Endodermal cell (in vitro differentiated cells): ENCODE data around the gene SNTB2. TPM values are rescaled to one million over a fixed set of nuclear protein-coding genes. Genes with fewer than 3 reads are reported as not detected.

Experiments used
- DNase-seq: peaks from one replicate; pipeline ENCODE4 v3.0.0-alpha.2; 2017
- H3K27ac ChIP-seq: 2 replicates; pipeline ENCODE4 v1.5.1; 2013; ENCODE audit warnings: mild to moderate bottlenecking, low read depth, low read length, moderate library complexity
- H3K27me3 ChIP-seq: 2 replicates; pipeline ENCODE4 v1.6.1; 2013; ENCODE audit warnings: mild to moderate bottlenecking, low read length, moderate library complexity; ENCODE audit not compliant: insufficient read depth, control insufficient read depth, poor library complexity, severe bottlenecking
- H3K36me3 ChIP-seq: 2 replicates; pipeline ENCODE4 v1.7.0; 2013; ENCODE audit warnings: mild to moderate bottlenecking, low read length, moderate library complexity; ENCODE audit not compliant: control insufficient read depth, insufficient read depth
- H3K4me1 ChIP-seq: one replicate; pipeline ENCODE4 v1.7.0; 2013; ENCODE audit warnings: low read length; ENCODE audit not compliant: control insufficient read depth, insufficient read depth
- H3K4me3 ChIP-seq: 2 replicates; pipeline ENCODE4 v1.5.1; 2013; ENCODE audit warnings: mild to moderate bottlenecking, low read length, moderate library complexity
- H3K9ac ChIP-seq: 2 replicates; pipeline ENCODE4 v1.6.1; 2013; ENCODE audit warnings: mild to moderate bottlenecking, low read length, moderate library complexity; ENCODE audit not compliant: poor library complexity, severe bottlenecking; ENCODE audit errors: extremely low read depth
- H3K9me3 ChIP-seq: 2 replicates; pipeline ENCODE4 v1.6.1; 2013; ENCODE audit warnings: mild to moderate bottlenecking, low read length, moderate library complexity; ENCODE audit not compliant: control insufficient read depth
- H3K27ac Mint-ChIP-seq: 2 replicates; pipeline ENCODE4 v1.8.0; 2020; ENCODE audit warnings: mixed read lengths
- H3K27me3 Mint-ChIP-seq: 2 replicates; pipeline ENCODE4 v1.8.0; 2021; ENCODE audit warnings: mild to moderate bottlenecking, mixed read lengths; ENCODE audit not compliant: insufficient read depth
- H3K36me3 Mint-ChIP-seq: 2 replicates; pipeline ENCODE4 v1.8.0; 2020; ENCODE audit warnings: low read depth, mixed read lengths
- H3K4me1 Mint-ChIP-seq: 2 replicates; pipeline ENCODE4 v1.8.0; 2020; ENCODE audit warnings: mixed read lengths
- H3K4me3 Mint-ChIP-seq: 2 replicates; pipeline ENCODE4 v1.8.0; 2020; ENCODE audit warnings: mild to moderate bottlenecking, moderate library complexity, mixed read lengths
- H3K9me3 Mint-ChIP-seq: 2 replicates; pipeline ENCODE4 v1.8.0; 2020; ENCODE audit warnings: mild to moderate bottlenecking, mixed read lengths
- WGBS, 2 experiments: methylation state at CpG; one replicate each; pipeline versions ENCODE4 v1.1.5 to v1.1.7; 2013; ENCODE audit warnings: missing lambda C conversion rate in 2 of 2, mixed read lengths in 1 of 2; ENCODE audit not compliant: insufficient coverage in 1 of 2, insufficient read length in 1 of 2; 5-methylcytosine and 5-hydroxymethylcytosine counted together
- total RNA-seq, 2 donors: library from RNA; stranded (reverse); fragmentation: NEBNext Ultra II Directional in 1 of 2; extraction: Animal tissue kit (Norgen Biotek cat#: 25700) in 1 of 2; gene quantifications; 2 replicates in 1 of 2; 3 replicates in 1 of 2; pipeline ENCODE4 v1.2.1, GENCODE V29; 2021
- TF ChIP-seq, protein P1 (sequence below): fragments of 200-600 bp; sonication (generic); conservative IDR thresholded peaks from 2 replicates; pipeline ENCODE4 v1.5.0; 2021; ENCODE audit warnings: antibody characterized with exemption, mild to moderate bottlenecking

The SNTB2 gene
- total RNA-seq, 2 donors from 2014 or later: 15.4 to 24.1 TPM

DNA sequence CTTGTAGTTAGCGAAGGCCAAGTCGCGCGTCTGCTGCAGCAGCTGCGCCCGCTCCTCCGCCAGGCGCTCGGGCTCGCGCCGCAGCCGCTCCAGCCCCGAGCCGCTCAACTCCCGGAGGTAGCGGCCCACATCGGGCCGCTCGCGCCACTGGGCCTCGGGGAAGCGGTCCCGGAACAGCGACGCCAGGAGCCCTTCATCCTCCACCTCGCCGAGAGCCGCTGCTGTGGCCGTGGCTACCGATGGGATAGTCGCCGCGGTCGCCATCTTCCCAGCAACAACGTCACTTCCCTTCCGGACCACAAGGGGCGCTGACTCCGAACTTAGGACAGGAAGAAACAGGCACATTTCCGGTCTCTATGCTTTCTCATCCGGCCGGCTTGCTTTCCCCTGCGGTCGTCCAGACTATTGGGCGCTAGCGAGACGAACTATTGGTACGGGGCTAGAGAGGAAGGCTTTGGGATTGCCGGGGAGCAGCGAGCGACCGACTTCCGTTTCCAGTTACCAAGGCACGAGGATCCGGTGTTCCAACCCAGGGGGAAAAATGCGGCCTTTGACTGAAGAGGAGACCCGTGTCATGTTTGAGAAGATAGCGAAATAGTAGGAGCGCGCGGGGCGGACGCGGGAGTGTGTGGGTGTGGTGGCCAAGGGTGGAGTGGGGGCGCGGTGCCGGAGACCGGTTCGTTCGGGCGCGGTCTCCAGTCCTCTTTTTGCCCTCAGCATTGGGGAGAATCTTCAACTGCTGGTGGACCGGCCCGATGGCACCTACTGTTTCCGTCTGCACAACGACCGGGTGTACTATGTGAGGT is 152.5 kb downstream of the SNTB2 start, which contains the start of the genes COG8 and NIP7:
Gene COG8 (minus strand): TSS at position 276 of the 806 bp plus-strand sequence. CDS start 12 bp downstream, at position 264.
Gene NIP7 (plus strand): TSS at position 484 of the 806 bp plus-strand sequence. CDS start 58 bp downstream, at position 542.
- Histone ChIP-seq H3K9me3 (no peaks in the 10 kb centered on the region), H3K9ac (peak within 1 kb of the TSS; percentile 66), H3K4me1 (peaks cover 3% of the 10 kb centered on the region), H3K36me3 (peaks cover 60% of the 10 kb centered on the region), H3K27ac (peak within 1 kb of the TSS; percentile 74), H3K27me3 (no peaks in the 10 kb centered on the region), H3K4me3 (peak within 1 kb of the TSS; percentile 96)
- WGBS, 2 experiments: 0% methylated on average over 28 to 77 of the region's 77 CpGs
- Mint-ChIP-seq H3K27me3 (no peaks in the 10 kb centered on the region), H3K4me3 (peak within 1 kb of the TSS; percentile 99), H3K9me3 (no peaks in the 10 kb centered on the region), H3K36me3 (peaks cover 55% of the 10 kb centered on the region), H3K27ac (peak within 1 kb of the TSS; percentile 97), H3K4me1 (peaks cover 14% of the 10 kb centered on the region)
- TF ChIP-seq, protein P1, sequence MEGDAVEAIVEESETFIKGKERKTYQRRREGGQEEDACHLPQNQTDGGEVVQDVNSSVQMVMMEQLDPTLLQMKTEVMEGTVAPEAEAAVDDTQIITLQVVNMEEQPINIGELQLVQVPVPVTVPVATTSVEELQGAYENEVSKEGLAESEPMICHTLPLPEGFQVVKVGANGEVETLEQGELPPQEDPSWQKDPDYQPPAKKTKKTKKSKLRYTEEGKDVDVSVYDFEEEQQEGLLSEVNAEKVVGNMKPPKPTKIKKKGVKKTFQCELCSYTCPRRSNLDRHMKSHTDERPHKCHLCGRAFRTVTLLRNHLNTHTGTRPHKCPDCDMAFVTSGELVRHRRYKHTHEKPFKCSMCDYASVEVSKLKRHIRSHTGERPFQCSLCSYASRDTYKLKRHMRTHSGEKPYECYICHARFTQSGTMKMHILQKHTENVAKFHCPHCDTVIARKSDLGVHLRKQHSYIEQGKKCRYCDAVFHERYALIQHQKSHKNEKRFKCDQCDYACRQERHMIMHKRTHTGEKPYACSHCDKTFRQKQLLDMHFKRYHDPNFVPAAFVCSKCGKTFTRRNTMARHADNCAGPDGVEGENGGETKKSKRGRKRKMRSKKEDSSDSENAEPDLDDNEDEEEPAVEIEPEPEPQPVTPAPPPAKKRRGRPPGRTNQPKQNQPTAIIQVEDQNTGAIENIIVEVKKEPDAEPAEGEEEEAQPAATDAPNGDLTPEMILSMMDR: peak; percentile 90
- DNase-seq: peak; percentile 99

DNA sequence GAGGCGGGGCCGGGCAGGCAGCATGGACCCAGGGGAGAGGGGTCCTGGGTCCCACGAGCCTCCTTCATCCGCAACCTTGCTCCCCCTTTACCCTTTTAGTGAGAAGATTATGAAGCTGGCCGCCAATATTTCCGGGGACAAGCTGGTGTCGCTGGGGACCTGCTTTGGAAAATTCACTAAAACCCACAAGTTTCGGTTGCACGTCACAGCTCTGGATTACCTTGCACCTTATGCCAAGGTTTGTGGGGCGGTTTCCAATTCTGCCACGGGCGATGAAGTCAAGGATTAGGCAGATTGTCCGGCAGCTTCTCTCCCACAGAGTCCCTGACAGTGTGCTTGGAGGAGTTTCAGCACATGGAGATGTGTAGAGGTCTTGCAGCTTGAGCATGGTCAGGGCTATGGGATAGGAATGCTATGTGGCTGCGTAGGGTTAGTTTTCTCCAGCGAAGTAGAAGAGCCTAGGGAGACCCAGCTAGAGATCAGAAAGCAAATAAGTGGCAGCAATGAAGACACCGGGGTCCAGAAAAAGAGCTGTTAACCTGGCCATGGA is 153.2 kb downstream of the SNTB2 start:
- 2 to 8% methylated on average over 13 to 16 of the region's 16 CpGs for WGBS, 2 experiments
- no peak for DNase-seq
- TF ChIP-seq, protein P1: no peak
- Mint-ChIP-seq H3K4me3 (peak overlapping the region; percentile 99), H3K27me3 (no peaks in the 10 kb centered on the region), H3K9me3 (no peaks in the 10 kb centered on the region), H3K36me3 (peaks cover 49% of the 10 kb centered on the region), H3K27ac (peak overlapping the region; percentile 97), H3K4me1 (peaks cover 14% of the 10 kb centered on the region)
- Histone ChIP-seq H3K4me3 (peak overlapping the region; percentile 96), H3K27ac (peak overlapping the region; percentile 63), H3K27me3 (no peaks in the 10 kb centered on the region), H3K36me3 (peaks cover 53% of the 10 kb centered on the region), H3K9me3 (no peaks in the 10 kb centered on the region), H3K4me1 (peaks cover 3% of the 10 kb centered on the region), H3K9ac (peak overlapping the region; percentile 66)

DNA sequence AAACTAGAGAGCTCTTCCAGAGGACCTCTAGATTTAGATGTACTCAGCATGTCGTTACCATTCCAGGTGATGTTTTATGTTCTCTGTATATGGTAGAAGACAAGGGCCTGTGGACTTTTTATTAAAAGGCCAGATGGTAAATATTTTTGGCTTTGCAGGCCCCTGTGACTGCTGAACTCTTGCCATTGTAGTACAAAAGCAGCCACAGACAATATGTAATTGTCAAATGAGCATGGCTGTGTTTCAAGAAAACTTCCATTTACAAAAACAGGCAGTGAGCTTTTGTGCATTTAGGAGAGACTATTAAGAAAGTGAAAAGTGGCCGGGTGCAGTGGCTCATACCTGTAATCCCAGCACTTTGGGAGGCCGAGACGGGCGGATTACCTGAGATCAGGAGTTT is 157.2 kb downstream of the SNTB2 start:
- no peaks in the 10 kb centered on the region for H3K27me3 ChIP-seq
- H3K9ac ChIP-seq: no peak overlapping the region
- Mint-ChIP-seq H3K9me3 (no peaks in the 10 kb centered on the region), H3K27me3 (no peaks in the 10 kb centered on the region), H3K4me3 (no peak overlapping the region), H3K4me1 (peaks cover 9% of the 10 kb centered on the region), H3K36me3 (peaks cover 43% of the 10 kb centered on the region), H3K27ac (no peak overlapping the region)
- 97 to 100% methylated on average over 3 to 5 of the region's 5 CpGs for WGBS, 2 experiments
- H3K9me3 ChIP-seq: no peaks in the 10 kb centered on the region
- TF ChIP-seq, protein P1: no peak
- no peak overlapping the region for H3K4me3 ChIP-seq
- H3K4me1 ChIP-seq: peaks cover 3% of the 10 kb centered on the region
- H3K36me3 ChIP-seq: peaks cover 40% of the 10 kb centered on the region
- DNase-seq: no peak
- H3K27ac ChIP-seq: no peak overlapping the region
